Endothelial cell of umbilical vein (primary cell): ENCODE measurements around the gene SLC49A3. TPM values are rescaled to one million over a fixed set of nuclear protein-coding genes. Genes with fewer than 3 reads are reported as not detected.

Experiments
- BruUV-seq: library from RNA; stranded (reverse); fragments of 400-500 nt; replicated peaks from 2 replicates; lab custom pipeline; 2021; lab: Mats Ljungman, UMichigan
- CTCF ChIA-PET: fragments of 300-600, 350-600 bp; sonication (Branson Sonifier 250); formaldehyde crosslinking; loops from one replicate; lab custom pipeline; 2021; ENCODE audit warnings: antibody characterized with exemption, inconsistent platforms; lab: Charles Lee
- POLR2A ChIA-PET: fragments of 300-600, 350-600 bp; sonication (Branson Sonifier 250); formaldehyde crosslinking; loops from one replicate; lab custom pipeline; 2021; ENCODE audit warnings: antibody characterized with exemption, inconsistent platforms; lab: Charles Lee
- DNase-seq: peaks from one replicate; pipeline ENCODE4 v3.0.0-alpha.2; 2011; ENCODE audit warnings: low read depth, low spot score
- FAIRE-seq: peaks from 2 replicates; lab custom pipeline; 2011; peaks lifted over from hg19 to GRCh38; lab: Jason Lieb, UNC
- H2AFZ ChIP-seq: 2 replicates; pipeline ENCODE4 v1.6.0; 2012; ENCODE audit warnings: low read depth, low read length, control low read depth, inconsistent platforms
- H3K27ac ChIP-seq: 2 replicates; pipeline ENCODE4 v1.5.1; 2011; ENCODE audit warnings: low read depth, mild to moderate bottlenecking, control low read depth, low read length, moderate library complexity; ENCODE audit not compliant: insufficient read depth
- H3K27me3 ChIP-seq, 2 experiments: 2 replicates each; pipeline versions ENCODE4 v1.6.0 to v1.6.1; 2011; ENCODE audit warnings: low read length in 2 of 2, mixed read lengths in 1 of 2; ENCODE audit not compliant: control insufficient read depth in 2 of 2, insufficient read depth in 2 of 2
- H3K36me3 ChIP-seq, 2 experiments: 2 replicates in 1 of 2; 3 replicates in 1 of 2; pipeline ENCODE4 v1.5.1; 2011; ENCODE audit warnings: low read length in 2 of 2, mild to moderate bottlenecking in 1 of 2, moderate library complexity in 1 of 2; ENCODE audit not compliant: control insufficient read depth in 2 of 2, insufficient read depth in 2 of 2; ENCODE audit errors: extremely low read depth in 1 of 2
- H3K4me1 ChIP-seq: 3 replicates; pipeline ENCODE4 v1.5.1; 2011; ENCODE audit warnings: mild to moderate bottlenecking, low read length; ENCODE audit not compliant: control insufficient read depth, insufficient read depth; ENCODE audit errors: extremely low read depth
- H3K4me2 ChIP-seq: 2 replicates; pipeline ENCODE4 v1.6.1; 2011; ENCODE audit warnings: low read length, control low read depth, mixed read lengths; ENCODE audit not compliant: insufficient read depth
- H3K4me3 ChIP-seq, 3 experiments: fragments of 200-600 bp in 1 of 3; sonication (generic), shearing (Covaris generic) in 1 of 3; replicated peaks in 1 of 3; 2 replicates each; pipeline ENCODE4 v1.5.1; 2011 to 2016; ENCODE audit warnings: control low read depth in 3 of 3, low read length in 3 of 3, mild to moderate bottlenecking in 2 of 3, inconsistent platforms in 1 of 3, low read depth in 1 of 3, moderate library complexity in 1 of 3; ENCODE audit not compliant: insufficient read depth in 1 of 3
- H3K79me2 ChIP-seq: 2 replicates; pipeline ENCODE4 v1.6.0; 2012; ENCODE audit warnings: low read length, inconsistent platforms; ENCODE audit not compliant: control insufficient read depth, insufficient read depth
- H3K9ac ChIP-seq: replicated peaks from 2 replicates; pipeline ENCODE3; 2011; ENCODE audit warnings: low read length, control low read depth; ENCODE audit not compliant: insufficient read depth; ENCODE audit errors: extremely low read depth
- H3K9me1 ChIP-seq: replicated peaks from 3 replicates; pipeline ENCODE4 v1.6.0; 2011; ENCODE audit warnings: mild to moderate bottlenecking, low read length; ENCODE audit not compliant: control insufficient read depth, insufficient read depth; ENCODE audit errors: extremely low read depth
- H3K9me3 ChIP-seq: replicated peaks from 2 replicates; pipeline ENCODE4 v1.5.1; 2012; ENCODE audit warnings: low read length, inconsistent platforms; ENCODE audit not compliant: control insufficient read depth, insufficient read depth
- H4K20me1 ChIP-seq: replicated peaks from 2 replicates; pipeline ENCODE3; 2011; ENCODE audit warnings: mild to moderate bottlenecking, low read length; ENCODE audit not compliant: control insufficient read depth, insufficient read depth; ENCODE audit errors: extremely low read depth
- EZH2 ChIP-seq: IDR thresholded peaks from 2 replicates; pipeline ENCODE4 v1.6.1; 2012; ENCODE audit warnings: borderline replicate concordance, low read depth, mild to moderate bottlenecking, moderate library complexity, low read length, inconsistent platforms; ENCODE audit not compliant: severe bottlenecking
- FOS ChIP-seq: IDR thresholded peaks from 2 replicates; pipeline ENCODE4 v1.6.1; 2011; ENCODE audit warnings: mild to moderate bottlenecking, low read length, moderate library complexity, borderline replicate concordance; ENCODE audit not compliant: insufficient read depth
- GATA2 ChIP-seq: IDR thresholded peaks from 2 replicates; pipeline ENCODE4 v1.7.0; 2011; ENCODE audit warnings: low read depth, mild to moderate bottlenecking, moderate library complexity, mixed read lengths, low read length; ENCODE audit not compliant: insufficient read length, insufficient read depth
- JUN ChIP-seq: IDR thresholded peaks from 2 replicates; pipeline ENCODE4 v1.6.1; 2011; ENCODE audit warnings: borderline replicate concordance, low read depth; ENCODE audit not compliant: insufficient read length, insufficient read depth
- MAX ChIP-seq: IDR thresholded peaks from 2 replicates; pipeline ENCODE4 v1.6.1; 2011; ENCODE audit not compliant: insufficient read depth, insufficient read length
- MYC ChIP-seq: IDR thresholded peaks from one replicate; pipeline ENCODE4 v1.6.1; 2011; ENCODE audit warnings: mild to moderate bottlenecking, low read depth, low read length
- POLR2A ChIP-seq: IDR thresholded peaks from 2 replicates; pipeline ENCODE4 v1.6.1; 2012; ENCODE audit warnings: low read depth, mild to moderate bottlenecking, control low read depth, low read length
- POLR2AphosphoS5 ChIP-seq: IDR thresholded peaks from 2 replicates; pipeline ENCODE4 v1.6.1; 2012; ENCODE audit warnings: low read depth, mild to moderate bottlenecking, control low read depth, low read length, moderate library complexity; ENCODE audit not compliant: insufficient read depth
- dilution Hi-C: fragments of 300-500 bp; cut with MboI; formaldehyde crosslinking; loops from one replicate; pipeline ENCODE4 v1.15.0; 2019; ENCODE audit warnings: low sequenced_read_pairs; ENCODE audit not compliant: extremely low pct_ligation_motif_present
- intact Hi-C: fragments of 100-400 bp; cut with micrococcal nuclease; formaldehyde crosslinking; loops from one replicate; pipeline ENCODE4 v1.10.0; 2022
- polyA plus RNA-seq, 4 experiments: library from polyadenylated mRNA; depleted of rRNA in 3 of 4; stranded (reverse) in 3 of 4; unstranded in 1 of 4; fragments of >200 nt; gene quantifications; 2 replicates each; pipeline versions ENCODE4 v1.2.1 to v1.2.3, GENCODE V29; 2011 to 2012; ENCODE audit warnings: missing spikeins in 1 of 4
- total RNA-seq: library from RNA; stranded (reverse); gene quantifications from 2 replicates; pipeline ENCODE4 v1.2.3, GENCODE V29; 2021
- TF ChIP-seq, protein P1 (sequence below), 2 donors: IDR thresholded peaks; 1 replicate in 1 of 2; 2 replicates in 1 of 2; pipeline ENCODE4 v1.5.1; 2011; ENCODE audit warnings: low read length in 2 of 2, mild to moderate bottlenecking in 2 of 2, moderate library complexity in 2 of 2, control low read depth in 1 of 2, inconsistent platforms in 1 of 2, low read depth in 1 of 2; ENCODE audit not compliant: insufficient read depth in 1 of 2; ENCODE audit errors: extremely low read depth in 1 of 2

Gene SLC49A3
- total and polyA plus RNA-seq, 2 donors (not counting 3 experiments of a cell fraction or from before 2014, with no cell fraction given): 4.2 to 11.5 TPM

DNA sequence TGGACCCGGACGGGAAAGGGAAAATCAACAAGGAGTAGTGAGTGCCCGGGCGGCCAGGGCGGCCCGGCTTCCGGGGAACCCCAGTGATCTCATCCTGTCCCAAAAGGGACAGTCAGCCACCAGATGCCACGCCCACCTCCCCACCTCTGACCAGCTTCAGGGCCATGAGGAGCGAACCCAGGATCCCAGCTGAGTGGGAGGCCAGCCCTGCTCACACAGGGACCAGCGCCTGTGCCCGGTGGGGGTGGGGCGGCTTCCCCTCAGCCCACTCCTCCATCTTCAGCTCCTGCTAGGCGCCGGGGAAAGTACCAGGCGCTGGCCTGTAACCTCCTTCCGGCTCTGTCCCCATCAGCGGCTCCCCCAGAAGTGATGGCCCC, 8.4 kb downstream of the SLC49A3 start:
- TF ChIP-seq GATA2: no peak
- TF ChIP-seq MYC: no peak
- no peak for TF ChIP-seq EZH2
- no peak for TF ChIP-seq MAX
- no peak for TF ChIP-seq JUN
- no peak for TF ChIP-seq POLR2AphosphoS5
- no peak for TF ChIP-seq POLR2A
- TF ChIP-seq, protein P1, sequence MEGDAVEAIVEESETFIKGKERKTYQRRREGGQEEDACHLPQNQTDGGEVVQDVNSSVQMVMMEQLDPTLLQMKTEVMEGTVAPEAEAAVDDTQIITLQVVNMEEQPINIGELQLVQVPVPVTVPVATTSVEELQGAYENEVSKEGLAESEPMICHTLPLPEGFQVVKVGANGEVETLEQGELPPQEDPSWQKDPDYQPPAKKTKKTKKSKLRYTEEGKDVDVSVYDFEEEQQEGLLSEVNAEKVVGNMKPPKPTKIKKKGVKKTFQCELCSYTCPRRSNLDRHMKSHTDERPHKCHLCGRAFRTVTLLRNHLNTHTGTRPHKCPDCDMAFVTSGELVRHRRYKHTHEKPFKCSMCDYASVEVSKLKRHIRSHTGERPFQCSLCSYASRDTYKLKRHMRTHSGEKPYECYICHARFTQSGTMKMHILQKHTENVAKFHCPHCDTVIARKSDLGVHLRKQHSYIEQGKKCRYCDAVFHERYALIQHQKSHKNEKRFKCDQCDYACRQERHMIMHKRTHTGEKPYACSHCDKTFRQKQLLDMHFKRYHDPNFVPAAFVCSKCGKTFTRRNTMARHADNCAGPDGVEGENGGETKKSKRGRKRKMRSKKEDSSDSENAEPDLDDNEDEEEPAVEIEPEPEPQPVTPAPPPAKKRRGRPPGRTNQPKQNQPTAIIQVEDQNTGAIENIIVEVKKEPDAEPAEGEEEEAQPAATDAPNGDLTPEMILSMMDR (IDR thresholded peaks at IDR 0.05; ENCODE audit: extremely low read depth in 1 of 2, insufficient read depth in 1 of 2, low read depth in 1 of 2, low read length in 2 of 2): no peak
- no peak for TF ChIP-seq FOS
- H3K4me2 ChIP-seq: peak overlapping the region; percentile 28
- H3K9me3 ChIP-seq: no peaks in the 10 kb centered on the region
- POLR2A ChIA-PET: no interaction called here
- H3K27me3 ChIP-seq: no peaks in the 10 kb centered on the region
- no peaks in the 10 kb centered on the region for H3K36me3 ChIP-seq
- H3K79me2 ChIP-seq: no peaks in the 10 kb centered on the region
- H3K9ac ChIP-seq: no peak overlapping the region
- CTCF ChIA-PET: no interaction called here
- intact Hi-C loops (no loop called here), dilution Hi-C loops (no loop called here)
- peak overlapping the region in 1 of 3 experiments; percentile 34 for H3K4me3 ChIP-seq
- no peaks in the 10 kb centered on the region for H3K9me1 ChIP-seq
- DNase-seq (no peak), FAIRE-seq (no peak)
- no peaks in the 10 kb centered on the region for H4K20me1 ChIP-seq
- peaks cover 4% of the 10 kb centered on the region for H3K4me1 ChIP-seq
- no TSS peak for BruUV-seq
- peak overlapping the region; percentile 65 for H2AFZ ChIP-seq
- H3K27ac ChIP-seq: no peak overlapping the region
